GM13977 (cell line): Measurements from ENCODE around the gene NOTCH2NLA.
"Not testable (repeated sequence)": the region's sequence is repeated elsewhere in the genome, so short reads cannot be mapped to it uniquely, and the experiment has no call there.

Experiments used
- DNase-seq: peaks from one replicate; pipeline ENCODE4 v3.0.0; 2012; ENCODE audit warnings: low spot score
- in situ Hi-C: fragments of 300-500 bp; cut with MboI; formaldehyde crosslinking; loops from one replicate; pipeline ENCODE4 v1.12.0; 2022; ENCODE audit warnings: low sequenced_read_pairs, low pct_unique_long_range_greater_than_20kb, mixed read lengths, inconsistent platforms; ENCODE audit not compliant: unreplicated experiment
- TF ChIP-seq, protein P1 (sequence below): IDR thresholded peaks from 2 replicates; pipeline ENCODE4 v1.5.1; 2012; ENCODE audit warnings: mild to moderate bottlenecking, control low read depth; ENCODE audit not compliant: insufficient read depth; ENCODE audit errors: extremely low read depth, missing control alignments

NOTCH2NLA gene

DNA sequence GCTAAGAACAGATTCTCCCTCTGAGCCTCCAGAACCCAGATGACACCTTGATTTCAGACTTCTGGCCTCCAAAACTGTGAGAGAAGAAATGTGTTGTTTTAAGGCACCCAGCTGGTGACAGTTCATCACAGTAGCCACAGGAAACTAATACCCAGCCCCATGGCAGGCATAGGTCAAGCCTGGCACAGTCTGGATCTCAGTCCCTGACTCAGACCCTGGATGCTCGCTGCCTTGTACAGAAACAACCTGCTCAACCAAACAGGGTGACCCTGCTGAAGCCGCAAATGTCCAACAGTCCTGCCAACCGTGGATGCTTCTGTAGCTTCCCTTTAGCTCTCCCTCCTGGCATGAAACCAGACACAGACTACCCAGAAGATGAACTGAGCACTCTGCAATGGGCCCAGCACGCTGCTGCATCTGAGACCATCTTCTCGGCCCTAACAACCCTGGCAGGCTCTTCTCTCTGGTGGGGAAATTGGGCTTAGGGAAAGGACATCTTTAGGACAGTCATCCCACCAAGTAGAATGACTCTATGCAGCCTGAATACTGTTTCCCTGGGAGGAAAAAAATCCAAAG lies 7.3 kb upstream of the NOTCH2NLA start:
- DNase-seq, in situ Hi-C loops: not testable (repeated sequence)

DNA sequence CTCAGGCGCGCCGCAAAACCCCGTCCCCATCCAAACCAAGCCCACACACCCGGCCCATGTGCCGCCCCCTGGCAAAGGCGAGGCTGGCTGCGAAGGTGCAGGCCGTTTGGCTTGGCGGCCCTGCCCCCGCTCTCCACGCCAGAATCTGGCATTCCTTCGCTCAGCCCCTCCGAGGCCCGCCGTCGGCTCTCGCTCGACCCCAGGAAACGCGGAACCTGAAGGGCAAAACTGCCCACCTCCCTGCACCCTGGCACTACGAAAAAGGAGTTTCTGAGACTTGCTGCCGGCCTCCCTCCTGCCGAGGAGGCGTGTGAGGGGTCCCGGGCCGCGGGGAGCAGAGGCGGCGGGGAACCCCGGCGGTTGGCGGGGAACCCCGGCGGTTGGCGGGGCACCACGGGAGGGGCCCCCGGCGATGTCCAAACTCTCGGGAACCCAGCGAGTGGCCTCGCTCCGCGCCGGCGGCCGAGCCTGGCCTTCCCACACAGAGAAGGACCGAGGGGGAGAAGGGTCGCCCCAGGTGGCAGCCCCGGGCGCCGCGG lies 608 bp downstream of the NOTCH2NLA start:
- in situ Hi-C loops = not testable (repeated sequence)

DNA sequence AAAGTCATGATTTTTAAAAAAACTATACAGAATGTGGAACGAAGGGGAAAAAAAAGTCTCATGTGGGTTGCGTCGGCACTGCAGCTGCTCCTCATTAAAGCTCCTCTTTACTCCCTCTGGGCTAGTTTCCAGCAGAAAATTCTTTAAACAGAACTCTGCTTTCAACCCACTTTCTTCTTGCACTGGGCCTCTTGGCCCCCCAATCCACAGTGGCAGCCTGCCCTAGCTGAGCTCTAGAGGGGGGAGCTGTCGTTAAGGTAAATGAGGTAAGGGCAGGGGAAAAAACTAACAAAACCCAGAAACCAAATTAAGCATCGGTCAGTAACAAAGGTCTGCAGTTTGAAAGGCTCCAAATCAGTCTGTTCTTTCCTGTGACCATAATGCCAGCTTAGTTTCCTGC lies 54.3 kb downstream of the NOTCH2NLA start:
- in situ Hi-C loops, DNase-seq: not testable (repeated sequence)

More for the DNA sequence above, 608 bp downstream of the NOTCH2NLA start:
- DNase-seq = not testable (repeated sequence)

DNA sequence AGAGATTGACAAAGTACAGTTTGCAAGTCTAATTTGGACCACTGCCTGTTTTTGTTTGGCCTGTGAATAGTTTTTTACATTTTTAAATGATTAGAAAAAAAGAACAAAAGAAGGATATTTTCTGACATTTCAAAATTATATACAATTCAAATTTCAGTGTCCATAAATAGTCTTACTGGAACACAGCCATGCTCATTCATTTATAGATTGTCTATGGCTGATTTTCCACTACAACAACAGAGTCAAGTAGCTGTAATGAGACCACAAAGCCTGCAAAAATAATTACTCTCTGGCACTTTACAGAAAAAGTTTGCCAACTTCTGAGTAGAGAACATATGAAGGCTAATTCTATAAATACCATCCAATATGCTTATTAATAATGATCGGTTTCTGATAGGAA lies 61.1 kb downstream of the NOTCH2NLA start:
- in situ Hi-C loops, DNase-seq: not testable (repeated sequence)

GRCh38 chr1:146167273-146167672 lies 61.5 kb downstream of the NOTCH2NLA start:
- in situ Hi-C loops, DNase-seq: not testable (repeated sequence)

DNA sequence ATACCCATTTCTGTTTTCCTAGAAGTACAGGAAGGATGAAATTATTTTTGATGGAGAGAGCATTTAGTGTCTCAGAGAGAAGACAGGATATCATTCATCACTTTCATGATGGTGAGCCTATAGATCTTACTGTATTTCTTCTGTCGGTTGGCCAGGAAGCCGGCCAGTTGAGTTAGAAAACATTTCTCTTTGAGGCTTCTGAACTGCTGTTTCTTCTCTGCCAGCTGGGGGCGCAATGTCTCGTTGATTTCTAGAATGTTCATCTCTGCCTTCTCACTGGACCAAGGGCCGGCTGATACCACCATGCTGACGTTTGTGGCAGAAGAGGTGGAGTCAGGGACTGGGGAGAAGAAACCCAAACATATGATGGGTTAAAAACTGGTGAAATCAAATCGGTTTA lies 84.4 kb downstream of the NOTCH2NLA start, which contains the start of gene NBPF10:
Gene NBPF10, minus strand, starts transcription at position 340 of the 400 bp plus-strand sequence. Its CDS starts 35 bp downstream, at position 305.
- TF ChIP-seq, protein P1, sequence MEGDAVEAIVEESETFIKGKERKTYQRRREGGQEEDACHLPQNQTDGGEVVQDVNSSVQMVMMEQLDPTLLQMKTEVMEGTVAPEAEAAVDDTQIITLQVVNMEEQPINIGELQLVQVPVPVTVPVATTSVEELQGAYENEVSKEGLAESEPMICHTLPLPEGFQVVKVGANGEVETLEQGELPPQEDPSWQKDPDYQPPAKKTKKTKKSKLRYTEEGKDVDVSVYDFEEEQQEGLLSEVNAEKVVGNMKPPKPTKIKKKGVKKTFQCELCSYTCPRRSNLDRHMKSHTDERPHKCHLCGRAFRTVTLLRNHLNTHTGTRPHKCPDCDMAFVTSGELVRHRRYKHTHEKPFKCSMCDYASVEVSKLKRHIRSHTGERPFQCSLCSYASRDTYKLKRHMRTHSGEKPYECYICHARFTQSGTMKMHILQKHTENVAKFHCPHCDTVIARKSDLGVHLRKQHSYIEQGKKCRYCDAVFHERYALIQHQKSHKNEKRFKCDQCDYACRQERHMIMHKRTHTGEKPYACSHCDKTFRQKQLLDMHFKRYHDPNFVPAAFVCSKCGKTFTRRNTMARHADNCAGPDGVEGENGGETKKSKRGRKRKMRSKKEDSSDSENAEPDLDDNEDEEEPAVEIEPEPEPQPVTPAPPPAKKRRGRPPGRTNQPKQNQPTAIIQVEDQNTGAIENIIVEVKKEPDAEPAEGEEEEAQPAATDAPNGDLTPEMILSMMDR = peak; percentile 21
- DNase-seq, in situ Hi-C loops: not testable (repeated sequence)
